OCI-LY7 (cell line): ENCODE results near the gene RBFOX1.

ENCODE experiments used
- EZH2phosphoT487 ChIP-seq: fragments of 200-600 bp; sonication (generic); IDR thresholded peaks from 2 replicates; pipeline ENCODE4 v1.6.1; 2018; ENCODE audit warnings: low read depth, borderline replicate concordance, mild to moderate bottlenecking, mixed run types, antibody characterized with exemption, low read length, moderate library complexity, mixed read lengths
- TF ChIP-seq, protein P1 (sequence below): fragments of 200-600 bp; sonication (generic); conservative IDR thresholded peaks from 2 replicates; pipeline ENCODE4 v1.5.1; 2014; ENCODE audit warnings: mild to moderate bottlenecking, antibody characterized with exemption, low read length, moderate library complexity, mixed read lengths

DNA sequence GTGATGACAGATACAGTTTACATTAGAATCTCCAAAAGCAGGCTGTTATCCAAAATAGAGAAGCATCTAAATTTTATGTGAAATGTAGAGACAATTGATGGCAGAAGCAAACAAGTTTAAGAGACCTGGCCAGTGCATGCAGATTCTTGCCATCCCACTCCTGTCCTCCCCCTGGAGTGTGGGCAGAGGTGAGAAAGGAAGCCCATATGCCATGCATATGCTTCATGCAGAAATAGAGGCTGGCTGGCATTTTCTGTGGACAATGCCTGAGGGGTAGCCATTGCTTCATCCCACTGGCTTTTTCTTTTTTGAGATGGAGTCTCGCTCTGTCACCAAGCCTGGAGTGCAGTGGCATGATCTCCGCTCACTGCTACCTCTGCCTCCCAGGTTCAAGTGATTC lies 382.1 kb downstream of the RBFOX1 start:
- TF ChIP-seq, protein P1, sequence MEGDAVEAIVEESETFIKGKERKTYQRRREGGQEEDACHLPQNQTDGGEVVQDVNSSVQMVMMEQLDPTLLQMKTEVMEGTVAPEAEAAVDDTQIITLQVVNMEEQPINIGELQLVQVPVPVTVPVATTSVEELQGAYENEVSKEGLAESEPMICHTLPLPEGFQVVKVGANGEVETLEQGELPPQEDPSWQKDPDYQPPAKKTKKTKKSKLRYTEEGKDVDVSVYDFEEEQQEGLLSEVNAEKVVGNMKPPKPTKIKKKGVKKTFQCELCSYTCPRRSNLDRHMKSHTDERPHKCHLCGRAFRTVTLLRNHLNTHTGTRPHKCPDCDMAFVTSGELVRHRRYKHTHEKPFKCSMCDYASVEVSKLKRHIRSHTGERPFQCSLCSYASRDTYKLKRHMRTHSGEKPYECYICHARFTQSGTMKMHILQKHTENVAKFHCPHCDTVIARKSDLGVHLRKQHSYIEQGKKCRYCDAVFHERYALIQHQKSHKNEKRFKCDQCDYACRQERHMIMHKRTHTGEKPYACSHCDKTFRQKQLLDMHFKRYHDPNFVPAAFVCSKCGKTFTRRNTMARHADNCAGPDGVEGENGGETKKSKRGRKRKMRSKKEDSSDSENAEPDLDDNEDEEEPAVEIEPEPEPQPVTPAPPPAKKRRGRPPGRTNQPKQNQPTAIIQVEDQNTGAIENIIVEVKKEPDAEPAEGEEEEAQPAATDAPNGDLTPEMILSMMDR = no peak
- no peak for TF ChIP-seq EZH2phosphoT487
